Osteoblast (primary cell): ENCODE measurements around the gene PNKP. TPM values are rescaled to one million over a fixed set of nuclear protein-coding genes. Genes with fewer than 3 reads are reported as not detected.

Experiments used
- DNase-seq: peaks from one replicate; pipeline ENCODE4 v3.0.0; 2011; ENCODE audit warnings: low spot score, mixed read lengths; ENCODE audit not compliant: insufficient read length; ENCODE audit errors: missing footprints
- H2AFZ ChIP-seq: 2 replicates; pipeline ENCODE4 v1.6.0; 2011; ENCODE audit warnings: mild to moderate bottlenecking, low read length
- H3K27ac ChIP-seq: 2 replicates; pipeline ENCODE4 v1.5.1; 2011; ENCODE audit warnings: mild to moderate bottlenecking, low read depth, low read length, moderate library complexity
- H3K27me3 ChIP-seq: 2 replicates; pipeline ENCODE4 v1.6.0; 2012; ENCODE audit warnings: mild to moderate bottlenecking, control low read depth, inconsistent platforms, low read length, moderate library complexity; ENCODE audit not compliant: insufficient read depth
- H3K36me3 ChIP-seq: 2 replicates; pipeline ENCODE4 v1.5.1; 2011; ENCODE audit warnings: mild to moderate bottlenecking, low read length, control low read depth, moderate library complexity; ENCODE audit not compliant: insufficient read depth
- H3K4me1 ChIP-seq: 2 replicates; pipeline ENCODE4 v1.5.1; 2011; ENCODE audit warnings: mild to moderate bottlenecking, low read length, control low read depth, moderate library complexity; ENCODE audit not compliant: insufficient read depth
- H3K4me2 ChIP-seq: 2 replicates; pipeline ENCODE4 v1.6.0; 2011; ENCODE audit warnings: mild to moderate bottlenecking, low read length; ENCODE audit not compliant: insufficient read depth
- H3K4me3 ChIP-seq: fragments of 200-600 bp; sonication (generic); 3 replicates; pipeline ENCODE4 v1.5.1; 2012; ENCODE audit warnings: mild to moderate bottlenecking, low read length, inconsistent platforms; ENCODE audit not compliant: insufficient read depth
- H3K79me2 ChIP-seq: 2 replicates; pipeline ENCODE4 v1.6.0; 2012; ENCODE audit warnings: mild to moderate bottlenecking, low read length, control low read depth, inconsistent platforms; ENCODE audit not compliant: insufficient read depth
- H3K9me3 ChIP-seq: 2 replicates; pipeline ENCODE4 v1.5.1; 2011; ENCODE audit warnings: low read depth, low read length, control low read depth
- H4K20me1 ChIP-seq: 2 replicates; pipeline ENCODE4 v1.6.0; 2012; ENCODE audit warnings: mild to moderate bottlenecking, low read length, control low read depth; ENCODE audit not compliant: insufficient read depth
- CTCF ChIP-seq: IDR thresholded peaks from 2 replicates; pipeline ENCODE4 v1.5.1; 2011; ENCODE audit warnings: mild to moderate bottlenecking, low read depth, low read length, moderate library complexity; ENCODE audit errors: extremely low read depth
- total RNA-seq: library from RNA; depleted of rRNA; stranded (reverse); fragments of >200 nt; gene quantifications from 2 replicates; pipeline ENCODE4 v1.2.3, GENCODE V29; 2012

Gene PNKP
- total RNA-seq, 1 donor: 43.8 TPM

- Histone ChIP-seq H2AFZ (no peak overlapping the region), H3K4me2 (no peak overlapping the region), H3K9me3 (no peaks in the 10 kb centered on the region), H3K36me3 (peaks cover 23% of the 10 kb centered on the region), H4K20me1 (peaks cover 25% of the 10 kb centered on the region), H3K27me3 (no peaks in the 10 kb centered on the region), H3K27ac (no peak overlapping the region), H3K79me2 (peaks cover 28% of the 10 kb centered on the region), H3K4me3 (no peak overlapping the region), H3K4me1 (peaks cover 10% of the 10 kb centered on the region)
- DNase-seq: no peak
- no peak for TF ChIP-seq CTCF
Measured at GRCh38 chr19:49829200-49829599, 38.2 kb downstream of the PNKP start.

GRCh38 chr19:49827034-49827433 lies 40.3 kb downstream of the PNKP start:
- peaks cover 1% of the 10 kb centered on the region for H3K4me1 ChIP-seq
- peaks cover 14% of the 10 kb centered on the region for H3K36me3 ChIP-seq
- H2AFZ ChIP-seq: no peak overlapping the region
- no peaks in the 10 kb centered on the region for H3K9me3 ChIP-seq
- no peaks in the 10 kb centered on the region for H3K27me3 ChIP-seq
- H3K79me2 ChIP-seq: peaks cover 45% of the 10 kb centered on the region
- H3K4me2 ChIP-seq: no peak overlapping the region
- peak; percentile 64 for DNase-seq
- no peak overlapping the region for H3K4me3 ChIP-seq
- no peak for TF ChIP-seq CTCF
- peaks cover 36% of the 10 kb centered on the region for H4K20me1 ChIP-seq
- no peak overlapping the region for H3K27ac ChIP-seq

DNA sequence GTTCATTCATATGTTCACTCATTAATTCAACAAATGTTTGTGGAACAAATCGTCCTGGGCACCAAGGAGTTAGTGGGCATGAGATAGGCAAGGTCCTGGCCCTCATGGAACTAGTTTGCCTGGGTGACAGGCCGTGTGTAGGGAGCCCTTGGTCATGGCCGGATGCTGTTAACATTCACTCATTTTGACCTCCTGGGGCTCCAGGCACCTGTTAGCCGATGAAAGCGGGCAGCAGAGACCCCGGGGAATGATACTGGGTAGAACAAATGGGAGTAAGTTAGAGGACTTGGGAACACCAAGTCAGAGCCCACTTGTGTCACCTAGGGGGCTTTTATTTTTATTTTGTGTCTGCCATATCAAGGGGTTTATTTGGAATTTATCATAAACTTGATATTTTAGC lies 42.7 kb downstream of the PNKP start:
- DNase-seq: peak; percentile 79
- H3K36me3 ChIP-seq: peaks cover 14% of the 10 kb centered on the region
- H3K4me1 ChIP-seq: no peaks in the 10 kb centered on the region
- no peak overlapping the region for H3K27ac ChIP-seq
- no peak overlapping the region for H3K4me3 ChIP-seq
- H3K4me2 ChIP-seq: no peak overlapping the region
- no peaks in the 10 kb centered on the region for H3K27me3 ChIP-seq
- peaks cover 64% of the 10 kb centered on the region for H3K79me2 ChIP-seq
- no peak for TF ChIP-seq CTCF
- H3K9me3 ChIP-seq: no peaks in the 10 kb centered on the region
- no peak overlapping the region for H2AFZ ChIP-seq
- H4K20me1 ChIP-seq: peaks cover 32% of the 10 kb centered on the region

- Histone ChIP-seq H3K4me1 (no peaks in the 10 kb centered on the region), H3K9me3 (no peaks in the 10 kb centered on the region), H3K4me2 (no peak overlapping the region), H2AFZ (no peak overlapping the region), H3K36me3 (peaks cover 14% of the 10 kb centered on the region), H3K27me3 (no peaks in the 10 kb centered on the region), H3K4me3 (no peak overlapping the region), H3K79me2 (peaks cover 75% of the 10 kb centered on the region), H4K20me1 (peaks cover 32% of the 10 kb centered on the region), H3K27ac (no peak overlapping the region)
- DNase-seq: peak; percentile 26
- TF ChIP-seq CTCF: no peak
Measured at GRCh38 chr19:49823472-49823871, 43.9 kb downstream of the PNKP start.
